Esophagus squamous epithelium (tissue), 4 donors: Measurements from ENCODE around the gene EZH2.

Experiments
- CTCF ChIP-seq, 6 experiments: fragments of 450-650 bp in 4 of 6; fragments of 200-600 bp in 2 of 6; sonication (generic) in 2 of 6; IDR thresholded peaks; one replicate each; pipeline ENCODE4 v1.5.1; 2016 to 2019; ENCODE audit warnings: antibody characterized with exemption in 6 of 6, mild to moderate bottlenecking in 4 of 6, moderate library complexity in 4 of 6
- POLR2A ChIP-seq, 4 donors: fragments of 450-650 bp; IDR thresholded peaks; one replicate each; pipeline ENCODE4 v1.6.1; 2017; ENCODE audit warnings: antibody characterized with exemption in 4 of 4, mild to moderate bottlenecking in 4 of 4, moderate library complexity in 3 of 4

GRCh38 chr7:148912758-148913541 is 28.9 kb upstream of the EZH2 start:
- TF ChIP-seq CTCF (IDR thresholded peaks at IDR 0.05) (no peak), POLR2A (IDR thresholded peaks at IDR 0.05) (no peak)
